NCI-H187 (cell line): ENCODE data around the gene PNLIPRP3.

Source experiments
- DNase-seq, 2 experiments: peaks; one replicate each; lab custom pipeline; 2025; lab: John Stamatoyannopoulos, UW

The PNLIPRP3 gene

DNA sequence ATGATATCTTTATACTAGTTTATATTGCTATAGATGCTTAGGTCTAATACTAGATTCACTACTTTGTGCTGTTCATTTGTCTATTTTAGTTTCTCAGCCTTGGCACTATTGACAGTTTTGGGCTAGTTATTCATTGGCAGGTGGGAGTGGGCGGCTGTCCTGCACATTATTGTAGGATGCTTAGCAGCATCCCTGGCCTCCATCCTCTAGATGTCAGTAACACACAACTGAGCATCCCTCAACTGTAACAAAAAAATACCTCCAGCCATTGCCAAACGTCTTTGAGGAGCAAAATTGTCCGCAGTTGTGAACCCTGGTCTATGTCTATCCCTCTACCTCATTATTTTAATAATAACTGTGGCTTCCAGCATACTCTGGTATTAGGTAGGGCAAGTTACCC is 83.7 kb downstream of the PNLIPRP3 start:
- DNase-seq, result no peak

- no peak for DNase-seq
These were observed 94.0 kb downstream of the PNLIPRP3 start for GRCh38 chr10:116521424-116522290.

DNA sequence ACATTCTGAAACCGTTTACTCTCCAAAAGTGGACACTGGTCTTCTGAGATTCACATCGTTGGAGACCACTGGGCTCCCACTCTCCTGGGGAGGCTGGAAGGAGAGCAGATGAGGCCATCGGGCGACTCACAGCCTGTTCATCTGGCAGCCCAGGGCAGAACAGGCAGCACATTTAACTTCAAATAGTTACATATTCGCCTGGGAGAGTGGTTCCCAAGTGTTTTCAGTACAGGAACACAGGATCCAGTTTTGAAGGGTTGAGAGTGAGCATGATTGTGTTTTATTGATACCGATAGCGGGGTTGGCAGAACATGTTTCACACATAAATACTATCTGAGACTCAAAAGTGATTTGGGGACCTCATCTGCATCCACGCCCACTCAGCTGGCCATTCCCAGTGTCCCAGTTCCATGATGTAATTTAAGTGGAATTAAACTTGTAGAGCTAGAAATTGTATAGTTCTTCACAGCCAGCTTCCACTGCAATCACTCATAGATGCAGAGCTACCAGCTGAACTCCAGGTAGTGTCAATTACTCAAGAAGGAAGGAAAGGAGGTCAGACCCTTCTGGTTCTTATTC is 95.2 kb downstream of the PNLIPRP3 start:
- DNase-seq, result no peak

DNA sequence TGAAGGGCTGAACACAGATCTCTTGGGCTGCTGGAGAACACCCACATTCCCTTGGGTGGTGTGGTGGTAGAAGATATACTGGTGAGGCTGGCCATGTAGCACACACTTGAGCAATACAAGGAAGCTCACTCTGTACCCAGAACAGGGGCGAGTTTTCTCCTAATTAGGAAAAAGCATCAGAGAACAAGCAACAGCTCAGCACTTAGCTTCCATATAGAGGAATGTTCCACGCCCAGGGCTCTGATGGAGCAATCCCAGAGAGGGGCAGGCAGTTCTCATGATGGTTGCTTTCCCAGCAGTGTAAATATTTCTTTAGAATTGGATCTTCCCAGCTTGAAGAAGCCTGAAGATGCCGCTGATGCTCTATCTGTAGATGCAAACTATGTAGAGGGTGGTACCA is 97.1 kb downstream of the PNLIPRP3 start:
- DNase-seq, result no peak

DNA sequence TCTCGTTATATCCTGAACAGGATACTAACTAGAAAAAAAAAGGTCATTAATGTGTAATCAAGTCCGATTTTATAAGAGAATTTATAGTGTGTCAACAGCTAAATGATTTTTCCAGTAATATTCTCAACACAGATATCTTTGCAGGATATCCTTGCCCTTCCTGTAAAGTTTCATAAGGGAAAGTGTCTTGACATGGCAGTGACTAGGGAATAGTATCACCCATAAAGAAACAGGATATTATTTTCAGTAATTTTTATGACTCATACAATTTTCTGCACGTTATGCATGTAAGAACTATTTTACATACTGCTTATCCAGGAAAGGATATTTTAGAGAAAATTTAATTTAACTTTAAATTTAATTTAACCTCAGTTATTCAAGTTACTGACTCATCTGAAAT is 98.6 kb downstream of the PNLIPRP3 start:
- no peak for DNase-seq
